GM18508 (cell line): Measurements from ENCODE around the gene FAM53B.
A peak's percentile ranks its signal among the peaks of the same experiment; 100 is the strongest.

Experiments used
- ATAC-seq: cut with Tn5 transposase; IDR thresholded peaks from one replicate; pipeline ENCODE4 v1.9.1; 2021; ENCODE audit warnings: moderate number of reproducible peaks; ENCODE audit not compliant: insufficient read depth, unreplicated experiment

Gene FAM53B

DNA sequence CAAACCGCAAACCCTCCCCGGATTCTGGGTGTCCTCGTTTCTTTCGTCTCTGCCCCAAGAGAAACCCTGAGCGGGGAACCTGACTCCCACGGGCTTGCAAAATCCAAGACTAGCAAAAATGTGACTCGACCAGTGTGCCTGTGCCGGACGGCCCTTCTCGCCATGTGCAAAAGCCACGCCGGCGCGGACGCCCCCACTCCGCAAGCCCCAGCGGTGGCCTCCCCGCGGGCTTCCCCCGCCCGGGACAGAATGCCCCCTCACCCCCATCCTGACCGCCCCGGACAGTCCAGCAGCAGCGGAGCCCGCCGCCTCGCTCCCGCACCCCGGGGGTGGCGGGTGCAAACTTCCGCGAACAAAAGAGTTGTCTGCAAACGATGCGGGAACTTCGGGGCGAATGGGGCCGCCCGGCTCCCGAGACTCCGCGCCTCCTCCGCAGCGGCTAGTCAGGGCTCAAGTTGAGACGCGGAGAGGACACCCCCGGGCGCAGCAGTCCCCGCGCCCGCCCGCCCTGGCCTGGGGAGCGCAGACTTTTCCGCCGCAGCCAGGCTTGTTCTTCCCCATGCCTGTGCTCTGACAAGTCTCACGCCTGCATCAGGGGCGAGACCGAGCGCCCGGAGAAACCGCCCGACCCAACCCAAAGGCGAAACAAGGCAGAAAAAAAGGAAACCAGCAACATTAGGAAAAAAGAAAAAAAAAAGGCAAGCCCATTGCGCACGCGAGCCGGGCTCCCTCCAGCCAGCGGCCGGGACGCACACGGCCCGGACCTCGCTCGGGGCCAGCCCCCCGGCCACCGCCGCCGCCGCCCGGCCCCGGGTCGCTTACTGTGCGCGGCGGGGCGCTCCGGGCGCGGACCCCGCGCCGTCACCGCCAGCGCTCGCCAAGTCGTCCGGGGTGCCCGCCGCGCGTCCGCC, 732 bp downstream of the FAM53B start:
- no peak for ATAC-seq

DNA sequence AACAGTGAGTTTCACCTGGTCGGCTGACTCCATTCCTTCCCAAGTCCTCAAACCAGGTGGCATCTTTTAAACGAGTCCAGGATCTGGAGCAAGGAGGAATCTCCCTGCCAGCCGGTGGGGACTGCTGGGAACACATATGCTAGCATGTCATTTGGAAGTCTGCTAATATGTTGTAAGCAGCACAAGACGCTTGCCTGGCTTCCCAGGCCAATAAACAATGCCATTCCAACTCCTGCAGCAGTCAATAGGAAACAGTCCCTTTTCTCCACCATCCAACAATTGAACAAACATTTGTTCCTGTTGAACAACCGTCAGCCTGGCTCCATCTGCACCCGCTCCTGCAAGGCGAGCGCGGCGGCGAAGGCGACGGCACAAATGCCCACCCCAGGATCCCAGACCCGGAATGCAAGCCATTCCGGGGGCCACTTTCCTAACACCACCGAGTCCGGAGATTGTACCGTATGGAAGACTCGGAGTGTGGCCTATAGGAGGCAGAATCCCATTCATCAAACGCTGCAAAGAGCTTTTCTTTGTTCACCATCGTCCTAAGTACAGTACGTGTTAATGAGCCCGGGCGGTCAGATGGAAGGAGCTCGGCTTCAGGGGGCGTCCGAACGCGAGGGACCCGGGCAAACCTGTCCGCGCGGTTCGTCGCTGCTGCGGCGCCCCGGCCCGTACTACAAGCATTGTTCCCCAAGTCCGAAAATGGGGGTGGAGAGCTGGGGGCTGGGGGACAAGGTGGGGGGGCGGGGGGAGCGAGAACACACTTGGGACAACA, 1.6 kb downstream of the FAM53B start:
- no peak for ATAC-seq

- no peak for ATAC-seq
Observed at GRCh38 chr10:124741922-124742412, 2.2 kb downstream of the FAM53B start.

- peak; percentile 33 for ATAC-seq
Observed at GRCh38 chr10:124741281-124741921, 2.8 kb downstream of the FAM53B start.

GRCh38 chr10:124740369-124741280, 3.6 kb downstream of the FAM53B start:
- ATAC-seq = peak; percentile 25

DNA sequence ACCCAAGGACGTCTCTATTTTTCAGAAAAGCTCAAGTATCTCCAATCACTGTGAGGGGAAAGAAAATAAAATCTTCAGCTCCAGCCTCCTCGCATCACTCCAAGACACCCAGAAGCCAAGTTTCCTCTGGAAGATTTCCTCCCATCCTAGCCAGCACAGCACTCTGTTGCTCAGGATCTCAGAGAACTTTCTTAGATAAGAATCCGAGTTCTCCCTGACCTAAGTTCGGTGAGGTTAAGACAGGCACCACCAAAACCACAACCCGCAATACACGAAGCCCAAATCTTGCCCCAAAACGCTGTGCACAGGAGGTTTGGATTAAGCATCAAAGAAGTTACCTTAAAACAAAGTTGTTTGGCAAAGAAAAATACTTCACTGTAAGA, 4.2 kb downstream of the FAM53B start:
- no peak for ATAC-seq

DNA sequence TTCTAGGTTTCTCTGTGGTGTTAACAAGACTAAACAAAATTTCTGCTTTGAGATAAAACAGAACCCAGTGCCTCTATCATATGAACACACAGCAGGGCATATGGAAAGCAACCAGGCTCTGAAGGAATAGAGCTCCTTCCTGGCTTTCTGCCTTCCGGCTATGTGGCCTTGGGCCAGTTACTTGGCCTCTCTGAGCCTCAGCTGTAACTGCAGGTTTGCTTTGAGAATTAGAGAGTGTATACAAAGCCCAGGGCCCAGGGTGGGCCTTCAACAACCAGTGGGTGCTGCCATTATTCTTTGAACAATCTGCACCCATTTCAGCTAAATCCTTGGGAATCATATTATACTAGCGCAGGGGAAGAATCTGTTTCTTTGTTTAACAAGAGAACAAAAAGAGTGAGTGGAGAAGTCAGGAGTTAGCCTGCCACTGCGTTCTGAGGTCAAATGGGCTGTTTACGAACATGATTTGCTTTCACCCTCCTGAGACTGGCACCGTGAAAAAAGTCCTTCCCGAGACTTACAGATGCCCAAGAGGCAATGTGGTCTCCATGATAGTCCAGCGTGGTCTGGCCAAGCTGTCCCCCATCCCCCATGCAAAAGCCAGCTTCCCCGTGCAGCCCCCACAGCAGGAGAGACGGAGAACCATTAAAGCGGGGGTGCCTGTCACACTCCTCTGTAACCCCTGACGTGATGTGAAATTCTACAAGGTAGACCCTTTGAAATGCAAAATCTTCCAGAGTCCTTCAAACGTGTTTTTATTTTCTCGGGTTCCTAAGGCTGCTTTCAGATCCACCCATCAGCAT, 4.9 kb downstream of the FAM53B start:
- no peak for ATAC-seq

DNA sequence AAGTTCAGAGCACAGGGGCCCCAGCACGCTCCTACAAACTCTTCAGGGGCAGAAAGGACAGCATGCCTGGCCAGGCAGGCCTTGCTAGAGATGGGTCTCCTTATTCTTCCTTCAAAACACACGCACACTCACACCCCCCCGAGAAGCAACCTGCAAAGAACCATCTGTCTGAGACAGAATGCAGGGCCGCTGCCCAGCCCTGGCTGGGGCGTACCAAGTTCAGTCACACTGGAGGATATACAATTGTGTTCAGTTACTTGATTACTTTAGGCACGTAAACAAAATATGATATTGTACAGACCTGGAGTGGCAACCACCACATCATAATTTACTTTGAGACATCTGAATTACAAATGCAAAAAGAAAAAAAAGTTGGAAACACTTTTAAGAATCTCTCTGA, 5.7 kb downstream of the FAM53B start:
- no peak for ATAC-seq

DNA sequence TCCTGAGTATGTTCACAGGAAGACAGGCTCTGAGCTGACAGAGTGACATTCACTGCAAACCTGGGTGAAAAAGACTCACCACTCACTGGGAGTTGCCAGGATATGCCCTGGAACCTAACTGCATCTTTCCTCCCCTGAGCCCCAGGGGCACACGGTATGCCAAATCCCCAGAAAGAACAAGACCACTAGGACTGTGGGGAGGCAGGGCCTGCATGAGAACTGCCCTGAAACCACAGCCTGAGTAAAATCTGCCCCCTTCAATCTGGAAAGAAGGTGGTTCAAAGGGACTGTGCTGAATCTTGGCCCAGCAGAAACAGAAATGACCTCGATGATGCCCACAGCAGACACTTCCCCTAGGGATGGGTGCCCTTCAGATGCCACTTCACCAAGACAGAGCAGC, 6.5 kb downstream of the FAM53B start:
- no peak for ATAC-seq

GRCh38 chr10:124737221-124737620, 7.0 kb downstream of the FAM53B start:
- ATAC-seq = no peak

GRCh38 chr10:124736491-124737136, 7.6 kb downstream of the FAM53B start:
- no peak for ATAC-seq

- no peak for ATAC-seq
Observed at GRCh38 chr10:124735491-124736286, 8.5 kb downstream of the FAM53B start.

GRCh38 chr10:124734311-124735166, 9.6 kb downstream of the FAM53B start:
- ATAC-seq = no peak

DNA sequence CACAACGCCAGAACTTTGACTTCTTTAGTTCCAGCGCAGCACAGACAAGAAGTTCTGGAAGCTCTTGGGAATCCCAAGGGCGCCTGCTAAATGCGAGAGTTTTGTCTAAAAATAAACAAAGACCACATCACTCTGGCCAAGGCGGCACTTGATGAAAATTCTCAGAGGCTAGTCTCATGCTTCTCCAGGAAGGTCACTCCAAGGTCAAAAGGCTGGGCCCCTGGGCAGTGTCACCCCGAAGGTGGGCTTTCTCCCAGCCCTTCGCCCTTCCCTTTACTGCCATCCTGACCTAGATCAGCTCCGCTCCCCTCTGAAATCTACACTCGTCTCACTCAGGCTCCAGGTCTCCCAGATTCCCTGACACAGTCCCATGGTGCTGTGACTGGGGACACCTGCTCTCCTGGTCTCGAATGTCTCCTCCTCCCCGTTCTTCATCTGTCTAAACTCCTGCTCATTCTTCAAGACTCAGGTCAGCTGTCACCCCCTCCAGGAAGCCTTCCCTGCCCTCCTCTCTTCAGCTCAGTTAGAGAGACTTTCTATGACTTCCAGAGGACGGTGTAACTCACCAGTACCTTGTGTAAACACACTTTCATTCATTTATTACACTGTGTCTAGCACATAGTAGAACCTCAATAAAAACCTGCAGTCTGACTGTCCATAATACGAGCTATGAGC, 10.5 kb downstream of the FAM53B start:
- no peak for ATAC-seq

DNA sequence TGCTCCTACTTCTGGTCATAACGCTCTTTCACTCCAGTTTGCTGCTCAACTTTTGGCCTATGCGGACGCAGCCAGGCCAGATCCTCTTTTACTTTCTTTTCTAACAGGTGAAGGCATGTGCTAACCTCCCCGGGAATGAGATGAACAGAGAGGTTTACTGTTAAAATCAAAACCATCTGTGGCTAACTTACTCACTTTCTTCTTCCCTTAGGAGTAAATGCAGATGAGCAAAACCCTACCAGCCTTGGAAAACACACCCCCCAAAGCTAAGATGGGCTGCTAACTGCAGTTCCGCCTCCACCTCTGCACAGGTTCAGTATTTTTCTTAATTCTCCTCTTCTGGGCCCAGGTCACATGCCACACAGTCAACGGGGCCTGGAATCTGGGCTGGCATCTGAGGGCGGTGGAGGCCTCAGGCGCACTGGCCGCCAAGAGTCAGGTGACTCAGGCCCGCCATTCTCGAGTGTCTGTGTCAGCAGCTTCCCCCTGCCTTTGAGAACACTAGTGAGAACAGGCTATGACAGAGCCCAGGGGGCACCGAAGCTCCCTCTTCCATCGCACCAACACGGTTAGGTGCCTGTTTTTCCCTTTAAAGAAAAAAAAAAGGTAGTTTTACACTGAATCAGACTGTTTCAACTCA, 11.1 kb downstream of the FAM53B start:
- peak; percentile 66 for ATAC-seq

DNA sequence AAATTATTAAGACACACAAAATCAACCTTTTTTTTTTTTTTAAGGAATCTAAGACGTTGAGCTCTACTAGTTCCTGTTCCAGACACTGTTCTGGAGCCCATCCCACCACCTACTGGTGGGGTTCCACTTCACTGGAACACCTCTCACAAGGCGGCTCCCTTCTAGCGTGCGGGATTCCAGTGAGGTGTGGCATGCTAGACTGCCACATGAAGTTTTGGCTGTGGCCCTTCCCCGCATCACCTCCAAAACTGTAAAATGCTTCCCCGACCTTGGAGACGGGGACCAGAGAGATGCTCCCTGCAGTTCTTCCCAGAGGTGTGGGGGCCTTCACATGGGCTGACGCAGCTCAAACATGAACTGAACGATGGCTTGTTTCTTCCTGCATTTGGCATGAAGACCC, 12.6 kb downstream of the FAM53B start:
- ATAC-seq = no peak
